GM10248 (cell line): ENCODE results near the gene FMNL2.
"Not testable (repeated sequence)": the region's sequence is repeated elsewhere in the genome, so short reads cannot be mapped to it uniquely, and the experiment has no call there.

Experiments used
- CTCF ChIA-PET: fragments of 300-600 bp; sonication (Branson Sonifier 250); formaldehyde crosslinking; extraction: SDS; loops from one replicate; lab custom pipeline; 2021; ENCODE audit warnings: antibody characterized with exemption; lab: Yijun Ruan, JAX
- POLR2A ChIA-PET: fragments of 350-650 bp; sonication (Branson Sonifier 250); formaldehyde crosslinking; extraction: SDS; loops from one replicate; lab custom pipeline; 2020; ENCODE audit warnings: antibody characterized with exemption; lab: Yijun Ruan, JAX
- DNase-seq: peaks from one replicate; pipeline ENCODE4 v3.0.0; 2012; ENCODE audit errors: extremely low spot score
- TF ChIP-seq, protein P1 (sequence below): IDR thresholded peaks from 2 replicates; pipeline ENCODE4 v1.5.1; 2012; ENCODE audit warnings: mild to moderate bottlenecking, low read depth; ENCODE audit errors: extremely low read depth, missing control alignments, control extremely low read depth

FMNL2 gene

GRCh38 chr2:152304836-152305235, 30.1 kb upstream of the FMNL2 start:
- ChIA-PET CTCF (interaction anchor here (1.0 kb wide), 1 partner anchor 10 kb away, joined by 3 read pairs; no protein-coding TSS in a partner anchor), POLR2A (no interaction called here)
- TF ChIP-seq, protein P1, sequence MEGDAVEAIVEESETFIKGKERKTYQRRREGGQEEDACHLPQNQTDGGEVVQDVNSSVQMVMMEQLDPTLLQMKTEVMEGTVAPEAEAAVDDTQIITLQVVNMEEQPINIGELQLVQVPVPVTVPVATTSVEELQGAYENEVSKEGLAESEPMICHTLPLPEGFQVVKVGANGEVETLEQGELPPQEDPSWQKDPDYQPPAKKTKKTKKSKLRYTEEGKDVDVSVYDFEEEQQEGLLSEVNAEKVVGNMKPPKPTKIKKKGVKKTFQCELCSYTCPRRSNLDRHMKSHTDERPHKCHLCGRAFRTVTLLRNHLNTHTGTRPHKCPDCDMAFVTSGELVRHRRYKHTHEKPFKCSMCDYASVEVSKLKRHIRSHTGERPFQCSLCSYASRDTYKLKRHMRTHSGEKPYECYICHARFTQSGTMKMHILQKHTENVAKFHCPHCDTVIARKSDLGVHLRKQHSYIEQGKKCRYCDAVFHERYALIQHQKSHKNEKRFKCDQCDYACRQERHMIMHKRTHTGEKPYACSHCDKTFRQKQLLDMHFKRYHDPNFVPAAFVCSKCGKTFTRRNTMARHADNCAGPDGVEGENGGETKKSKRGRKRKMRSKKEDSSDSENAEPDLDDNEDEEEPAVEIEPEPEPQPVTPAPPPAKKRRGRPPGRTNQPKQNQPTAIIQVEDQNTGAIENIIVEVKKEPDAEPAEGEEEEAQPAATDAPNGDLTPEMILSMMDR = no peak
- no peak for DNase-seq

DNA sequence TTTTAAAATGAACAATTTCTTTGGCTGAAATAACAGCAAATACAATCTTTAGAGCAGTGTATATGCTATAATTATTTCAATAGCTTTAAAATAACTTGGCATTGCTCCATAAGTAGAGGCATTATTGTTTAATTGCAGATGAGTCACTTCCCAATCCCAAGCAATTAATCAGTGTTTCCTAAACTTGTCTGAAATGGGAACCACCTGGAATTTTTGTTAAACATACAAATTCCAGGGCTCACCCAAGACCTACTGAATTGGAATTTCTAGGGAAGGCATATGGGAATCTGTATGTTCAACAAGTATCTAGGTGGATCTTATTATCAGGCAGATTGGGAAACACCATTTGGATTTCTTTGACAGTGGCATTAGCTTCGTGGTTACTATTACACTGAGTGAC, 27.1 kb upstream of the FMNL2 start:
- no peak for DNase-seq
- TF ChIP-seq, protein P1 = no peak
- POLR2A ChIA-PET = no interaction called here
- CTCF ChIA-PET = no interaction called here

DNA sequence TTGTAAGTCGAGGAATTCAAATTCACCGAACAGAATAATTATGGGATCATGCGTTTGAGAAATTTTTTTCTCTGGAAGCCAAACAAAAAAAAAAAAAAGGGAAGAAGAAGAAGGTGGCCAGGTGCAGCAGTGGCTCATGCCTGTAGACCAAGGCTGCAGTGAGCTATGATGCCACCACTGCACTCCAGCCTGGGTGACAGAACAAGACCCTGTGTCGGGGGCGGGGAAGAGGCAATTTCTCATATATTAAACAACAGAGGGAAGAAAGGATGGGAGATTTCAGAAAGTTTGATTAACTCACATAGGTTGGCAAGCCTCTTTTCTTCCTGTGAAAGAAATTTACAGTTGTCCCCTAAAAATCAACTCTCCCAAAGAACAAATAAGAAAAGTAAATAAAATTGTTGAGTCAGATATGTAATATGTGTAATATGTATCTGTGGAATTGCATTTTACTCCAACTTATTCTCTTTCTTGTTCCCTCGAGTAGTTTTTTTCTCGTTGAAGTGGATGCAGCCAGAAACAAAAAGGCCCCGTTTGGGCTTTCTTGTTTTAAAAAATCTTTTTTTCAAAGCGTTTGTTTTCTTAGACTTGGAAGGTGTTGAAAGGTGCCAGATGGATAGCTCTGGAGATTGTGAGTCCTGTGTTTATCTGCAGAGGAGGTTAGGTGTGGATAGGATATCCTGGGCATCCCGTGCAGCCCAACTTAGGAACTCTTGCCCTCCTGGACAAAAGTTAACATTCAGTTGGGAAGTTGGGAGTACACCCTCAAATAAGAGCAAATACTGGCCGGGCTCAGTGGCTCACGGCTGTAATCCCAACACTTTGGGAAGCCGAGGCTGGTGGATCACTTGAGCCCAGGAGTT, 25.4 kb upstream of the FMNL2 start:
- DNase-seq = no peak
- TF ChIP-seq, protein P1 = no peak
- ChIA-PET POLR2A (no interaction called here), CTCF (no interaction called here)

DNA sequence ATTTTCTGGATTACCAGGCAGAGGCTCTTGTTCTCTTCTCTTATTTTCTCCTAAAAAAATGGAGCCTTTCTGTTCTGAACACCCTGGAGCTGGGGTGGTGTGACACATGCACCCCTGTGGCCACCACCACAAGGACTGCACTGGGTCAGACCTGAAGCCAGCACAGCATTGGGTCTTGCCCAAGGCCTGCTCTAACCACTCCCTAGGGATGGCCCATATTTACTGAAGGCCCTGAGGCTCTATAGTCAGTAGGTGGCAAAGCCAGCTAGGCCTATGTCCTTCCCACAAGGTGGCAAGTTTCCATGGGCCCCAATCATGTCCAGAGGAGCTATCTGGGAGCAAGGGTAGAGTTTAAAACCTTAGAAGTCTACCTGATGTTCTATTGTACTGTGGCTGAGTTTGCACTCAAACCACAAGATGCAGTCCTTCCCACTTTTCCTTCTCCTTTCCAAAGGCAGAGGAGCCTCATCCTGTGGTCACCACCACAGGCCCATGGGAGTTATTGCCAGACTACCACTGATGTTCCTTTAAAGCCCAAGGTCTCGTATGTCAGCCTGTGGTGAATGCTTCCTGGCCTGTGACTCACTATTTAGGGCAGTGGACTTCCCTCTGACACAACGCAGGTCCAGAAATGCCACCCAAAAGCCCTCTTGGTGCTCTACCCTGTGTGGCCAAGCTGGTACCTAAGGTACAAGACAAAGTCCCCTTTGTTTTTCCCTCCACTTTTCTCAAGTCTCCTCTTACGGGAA, 15.0 kb upstream of the FMNL2 start:
- ChIA-PET POLR2A (no interaction called here), CTCF (interaction anchor here (1.2 kb wide), 1 partner anchor 9 kb away, joined by 3 read pairs; no protein-coding TSS in a partner anchor)
- DNase-seq = no peak
- TF ChIP-seq, protein P1 = no peak

GRCh38 chr2:152320814-152321213, 14.2 kb upstream of the FMNL2 start:
- ChIA-PET CTCF (no interaction called here), POLR2A (no interaction called here)
- no peak for DNase-seq
- TF ChIP-seq, protein P1 = no peak

- TF ChIP-seq, protein P1 = no peak
- ChIA-PET POLR2A (no interaction called here), CTCF (no interaction called here)
- DNase-seq = no peak
Observed at GRCh38 chr2:152322222-152322621, 12.8 kb upstream of the FMNL2 start.

DNA sequence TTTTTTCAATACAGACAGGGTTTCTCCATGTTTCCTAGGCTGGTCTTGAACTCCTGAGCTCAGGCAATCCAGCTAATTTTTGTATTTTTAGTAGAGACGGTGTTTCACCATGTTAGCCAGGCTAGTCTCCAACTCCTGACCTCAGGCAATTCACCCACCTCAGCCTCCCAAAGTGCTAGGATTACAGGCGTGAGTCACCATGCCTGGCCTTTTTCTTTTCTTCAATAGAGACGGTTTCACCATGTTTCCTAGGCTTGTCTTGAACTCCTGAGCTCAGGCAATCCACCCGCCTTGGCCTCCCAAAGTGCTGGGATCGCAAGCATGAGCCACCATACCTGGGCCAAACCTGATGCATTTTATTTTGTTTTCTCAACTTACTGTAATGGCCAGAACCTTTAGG, 9.8 kb upstream of the FMNL2 start:
- DNase-seq, POLR2A ChIA-PET: not testable (repeated sequence)
- CTCF ChIA-PET = interaction anchor here (0.8 kb wide), 1 partner anchor 311 kb away, joined by 3 read pairs; no protein-coding TSS in a partner anchor
